KG1 (cell line): ENCODE data around the gene EVI5L.
A peak's percentile ranks its signal among the peaks of the same experiment; 100 is the strongest.
"Not testable (repeated sequence)": the region's sequence is repeated elsewhere in the genome, so short reads cannot be mapped to it uniquely, and the experiment has no call there.

ENCODE experiments used
- DNase-seq: peaks from one replicate; lab custom pipeline; 2025; lab: John Stamatoyannopoulos, UW

EVI5L gene

DNA sequence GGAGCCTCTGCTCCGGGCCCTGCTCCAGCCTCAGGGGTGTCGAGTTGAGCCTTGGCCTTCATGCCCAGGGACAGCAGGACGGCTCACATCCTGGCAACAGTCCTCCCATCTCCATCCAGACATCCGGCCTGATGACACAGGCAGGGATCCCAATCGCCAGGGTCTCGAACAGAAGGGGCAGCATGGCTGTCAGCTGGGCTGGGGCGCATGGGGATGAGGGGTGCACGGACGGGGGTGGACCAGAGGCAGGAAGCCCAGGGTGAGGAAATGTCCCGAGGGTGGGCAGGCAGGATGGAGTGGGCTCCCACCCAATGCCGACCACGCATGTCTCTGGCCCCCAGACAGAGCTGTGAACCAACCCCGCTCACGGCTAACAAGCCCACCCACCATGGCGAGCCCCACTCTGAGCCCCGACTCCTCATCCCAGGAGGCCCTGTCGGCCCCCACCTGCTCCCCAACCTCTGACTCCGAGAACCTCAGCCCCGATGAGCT, 16.2 kb downstream of the EVI5L start:
- DNase-seq: no peak

DNA sequence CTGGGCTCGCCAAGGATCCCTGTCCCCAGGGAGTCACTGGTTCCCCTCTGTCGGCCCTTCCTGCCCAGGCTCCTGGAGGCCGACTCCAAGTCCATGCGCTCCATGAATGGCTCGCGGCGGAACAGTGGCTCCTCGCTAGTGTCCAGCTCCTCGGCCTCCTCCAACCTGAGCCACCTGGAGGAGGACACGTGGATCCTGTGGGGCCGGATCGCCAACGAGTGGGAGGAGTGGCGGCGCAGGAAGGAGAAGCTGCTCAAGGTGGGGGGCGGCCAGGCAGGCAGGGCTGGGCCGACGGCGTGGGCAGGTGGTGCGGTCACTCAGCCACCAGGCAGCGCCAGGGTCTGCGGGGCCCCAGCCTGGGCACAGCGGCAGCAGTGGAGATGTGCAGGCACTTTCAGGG, 17.6 kb downstream of the EVI5L start:
- no peak for DNase-seq

DNA sequence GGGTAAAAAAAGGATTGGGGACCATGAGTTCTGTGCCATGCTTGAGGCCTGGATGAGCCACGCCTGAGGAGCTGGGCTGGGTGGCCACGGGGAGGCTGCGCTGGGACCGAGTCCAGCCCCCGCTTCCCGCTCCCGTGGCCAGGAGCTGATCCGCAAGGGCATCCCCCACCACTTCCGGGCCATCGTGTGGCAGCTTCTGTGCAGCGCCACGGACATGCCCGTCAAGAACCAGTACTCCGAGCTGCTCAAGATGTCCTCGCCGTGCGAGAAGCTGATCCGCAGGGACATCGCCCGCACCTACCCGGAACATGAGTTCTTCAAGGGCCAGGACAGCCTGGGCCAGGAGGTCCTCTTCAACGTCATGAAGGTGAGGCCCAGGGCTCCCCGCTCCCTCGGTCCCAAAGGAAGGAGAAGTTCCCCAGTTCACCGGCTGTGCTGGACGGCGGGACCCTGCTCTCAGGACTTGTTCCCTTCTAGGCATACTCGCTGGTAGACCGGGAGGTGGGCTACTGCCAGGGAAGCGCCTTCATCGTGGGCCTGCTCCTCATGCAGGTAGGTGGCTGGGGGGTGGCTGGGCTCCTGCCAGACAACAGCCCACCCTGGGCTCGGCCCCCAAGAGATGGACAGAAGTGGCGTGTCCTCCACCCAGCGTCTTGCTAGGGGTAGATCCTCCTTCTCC, 18.9 kb downstream of the EVI5L start:
- DNase-seq: no peak

DNA sequence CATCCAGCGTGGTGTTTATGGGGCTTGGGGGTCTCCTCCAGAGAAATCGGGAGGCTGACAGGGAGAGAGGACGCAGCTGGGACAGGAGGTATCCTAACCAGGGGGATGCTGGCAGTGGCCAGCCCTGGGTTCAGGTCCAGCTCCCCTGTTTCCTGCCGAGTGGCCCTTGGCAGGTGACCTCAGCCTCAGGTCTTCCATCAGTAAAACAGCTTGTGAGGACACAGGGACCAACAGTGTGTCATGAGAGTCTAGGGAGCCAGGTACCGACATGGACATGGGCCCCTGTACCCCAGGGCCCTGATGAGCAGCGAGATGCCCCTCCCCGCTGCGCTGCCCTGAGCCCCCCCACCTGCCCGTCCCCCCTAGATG, 19.6 kb downstream of the EVI5L start:
- DNase-seq: no peak

- DNase-seq: no peak
Measured at GRCh38 chr19:7850000-7850813, 20.2 kb downstream of the EVI5L start.

DNA sequence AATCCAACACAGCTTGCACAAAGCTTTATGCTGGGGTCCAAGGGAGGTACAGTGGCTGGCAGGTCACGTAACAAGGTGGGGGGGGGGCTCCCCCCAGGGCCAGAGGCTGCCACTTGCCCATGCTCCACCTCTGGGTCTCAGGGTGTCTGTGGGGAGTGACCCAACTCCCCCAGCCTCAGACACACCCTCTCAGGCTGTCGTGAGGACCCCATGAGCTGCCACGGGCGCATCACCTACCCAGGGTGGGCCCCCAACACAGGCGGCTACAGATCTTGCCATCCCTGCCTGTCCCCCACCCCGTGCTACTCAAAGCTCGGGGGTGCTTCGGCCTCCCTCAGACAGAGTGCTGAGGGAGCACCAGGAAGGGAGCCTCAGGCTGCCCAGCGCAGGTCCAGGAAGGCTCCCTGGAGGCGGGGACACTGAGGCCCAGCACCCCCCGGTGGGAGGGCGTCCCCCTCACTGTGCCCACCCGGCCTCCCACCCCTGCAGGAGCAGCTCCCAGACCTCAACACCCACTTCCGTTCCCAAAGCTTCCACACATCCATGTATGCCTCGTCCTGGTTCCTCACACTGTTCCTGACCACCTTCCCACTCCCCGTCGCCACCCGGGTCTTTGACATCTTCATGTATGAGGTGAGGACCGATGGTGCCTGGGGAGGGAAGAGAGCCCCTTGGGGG, 21.1 kb downstream of the EVI5L start:
- no peak for DNase-seq

- DNase-seq: no peak
Measured at GRCh38 chr19:7851623-7852500, 21.8 kb downstream of the EVI5L start.

DNA sequence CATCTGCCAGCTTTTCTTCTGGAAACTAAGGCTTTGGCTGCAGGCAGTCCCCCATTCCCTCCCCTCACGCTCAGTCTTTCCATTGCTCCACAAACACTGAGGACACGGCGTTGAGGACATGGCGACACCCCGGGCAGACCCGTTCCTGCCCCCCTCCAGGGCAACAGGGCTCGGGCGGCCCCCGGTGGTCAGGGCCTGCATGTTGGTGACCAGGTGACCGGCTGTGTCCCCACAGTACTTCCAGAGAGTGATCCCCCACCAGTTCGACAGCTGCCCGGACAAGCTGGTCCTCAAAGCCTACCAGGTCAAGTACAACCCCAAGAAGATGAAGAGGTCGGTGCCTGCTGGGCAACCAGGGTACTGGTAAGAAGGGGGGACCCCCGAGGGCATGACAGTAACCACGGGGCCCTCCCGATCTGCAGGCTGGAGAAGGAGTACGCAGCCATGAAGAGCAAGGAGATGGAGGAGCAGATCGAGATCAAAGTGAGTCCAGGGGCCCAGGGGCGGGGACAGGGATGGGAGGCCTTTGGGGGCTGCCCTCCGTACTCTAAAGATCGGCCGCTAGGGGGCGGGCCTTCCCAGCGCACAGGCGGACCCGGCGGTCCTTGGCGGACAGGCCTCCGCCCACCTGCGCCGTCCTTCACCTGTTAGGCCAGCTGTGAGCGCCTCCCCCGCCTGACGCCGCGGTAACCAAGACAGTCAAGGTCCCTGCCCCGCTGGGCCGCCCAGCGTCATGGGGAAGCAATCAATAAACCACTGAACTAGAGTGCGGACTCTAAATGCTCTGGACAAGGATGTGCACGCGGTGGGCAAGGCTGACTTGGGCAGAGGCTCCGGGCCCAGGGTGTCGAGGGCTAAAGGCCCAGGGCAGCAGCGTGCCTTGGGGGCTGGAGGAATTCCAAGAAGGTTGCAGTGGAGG, 23.1 kb downstream of the EVI5L start:
- peak; percentile 11 for DNase-seq

- no peak for DNase-seq
Measured at GRCh38 chr19:7853770-7854128, 23.7 kb downstream of the EVI5L start.

GRCh38 chr19:7855426-7856108, 25.5 kb downstream of the EVI5L start:
- no peak for DNase-seq

GRCh38 chr19:7856109-7856591, 26.1 kb downstream of the EVI5L start:
- DNase-seq: no peak

DNA sequence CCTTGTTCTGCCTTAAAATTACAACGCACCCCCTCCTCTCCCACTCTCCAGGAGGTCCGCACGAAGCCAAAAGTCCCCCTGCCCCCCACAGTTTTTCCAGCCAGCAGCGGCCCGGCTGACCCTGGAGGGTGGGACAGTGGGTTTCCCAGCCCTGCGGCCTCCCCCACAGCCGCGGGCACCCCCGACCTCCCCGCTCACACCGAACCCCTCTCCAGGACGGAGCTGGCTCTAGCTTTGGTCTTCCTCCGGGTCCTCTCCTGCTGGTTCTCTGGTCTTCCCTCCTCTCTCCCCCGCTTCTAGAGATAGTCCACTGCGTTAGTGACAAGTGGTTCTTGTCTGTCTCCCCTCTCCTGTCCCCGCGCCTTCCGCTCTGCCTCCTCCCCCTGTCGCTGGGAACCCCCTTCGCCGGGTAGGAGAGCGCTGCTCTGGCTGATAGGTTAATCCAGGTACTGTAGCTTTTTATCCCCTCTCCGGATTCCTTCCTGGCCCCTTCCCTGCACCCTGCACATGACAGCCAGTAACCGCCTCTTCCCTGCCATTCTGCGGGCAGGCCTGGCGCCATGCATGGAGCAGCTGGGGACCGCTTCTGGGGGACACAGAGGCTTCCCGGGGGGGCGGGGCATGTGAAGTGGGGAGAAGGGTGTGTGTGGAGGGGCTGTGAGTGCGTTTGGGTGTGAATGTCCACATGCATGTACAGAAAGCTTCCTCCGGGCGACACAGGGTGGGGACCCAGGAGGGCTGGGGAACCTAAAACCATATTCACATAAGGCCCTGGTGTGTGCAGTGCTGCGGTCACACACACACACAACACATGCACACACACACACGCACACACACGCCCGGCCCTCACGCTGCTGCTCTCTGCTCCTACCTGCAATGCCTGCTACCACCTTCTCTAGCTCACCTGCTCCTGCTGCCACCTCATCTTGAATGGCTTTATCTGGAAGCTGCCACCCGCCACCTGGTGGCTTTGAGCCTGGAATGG, 27.0 kb downstream of the EVI5L start:
- DNase-seq: no peak

DNA sequence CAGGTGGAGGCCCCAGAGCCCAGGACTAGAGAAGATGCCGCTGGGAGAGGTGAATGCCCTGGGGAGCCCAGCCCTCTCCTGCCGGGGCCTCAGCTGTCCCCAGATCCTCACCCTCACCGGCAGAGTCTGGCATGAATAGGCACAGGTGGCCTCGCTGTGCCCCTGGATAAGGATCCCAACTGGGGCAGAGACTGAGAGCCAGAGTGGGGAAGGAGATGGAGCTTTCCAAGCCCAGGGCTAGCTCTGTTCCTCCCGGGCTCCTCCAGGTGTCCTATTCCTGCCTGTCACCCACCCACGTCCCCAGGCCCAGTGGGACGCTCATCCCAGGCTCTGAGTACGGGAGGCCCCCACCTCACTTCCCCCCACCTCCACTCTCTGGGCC, 27.7 kb downstream of the EVI5L start:
- DNase-seq: no peak

DNA sequence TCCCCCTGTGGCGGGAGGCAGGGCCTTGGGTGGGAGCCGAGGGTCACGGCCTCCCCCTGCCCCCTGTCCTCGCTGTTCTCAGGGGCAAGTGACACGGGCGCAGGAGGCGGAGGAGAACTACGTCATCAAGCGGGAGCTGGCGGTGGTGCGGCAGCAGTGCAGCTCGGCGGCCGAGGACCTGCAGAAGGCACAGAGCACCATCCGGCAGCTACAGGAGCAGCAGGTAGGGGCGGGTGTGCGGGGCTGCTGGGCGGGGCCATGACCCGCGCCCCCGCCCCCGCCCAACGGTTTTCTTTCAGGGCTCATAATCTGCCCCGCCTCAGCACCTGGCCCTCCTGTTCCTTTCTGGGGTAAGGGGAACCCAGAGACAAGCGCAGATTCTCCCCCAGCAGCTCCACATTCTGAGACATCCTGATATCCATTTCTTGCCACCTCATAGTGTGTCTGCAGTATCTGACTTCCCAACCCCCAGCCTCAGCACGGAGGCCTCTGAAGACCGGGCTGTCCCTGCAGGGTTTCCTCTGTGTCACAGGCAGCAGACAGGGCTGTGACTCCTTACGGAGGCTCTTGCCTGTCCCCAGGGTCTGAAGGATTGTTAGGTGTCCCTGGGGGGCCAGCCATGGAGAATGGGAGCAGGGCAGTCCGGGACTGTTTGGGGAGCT, 28.2 kb downstream of the EVI5L start:
- no peak for DNase-seq

GRCh38 chr19:7859087-7859486, 29.1 kb downstream of the EVI5L start:
- DNase-seq: not testable (repeated sequence)

DNA sequence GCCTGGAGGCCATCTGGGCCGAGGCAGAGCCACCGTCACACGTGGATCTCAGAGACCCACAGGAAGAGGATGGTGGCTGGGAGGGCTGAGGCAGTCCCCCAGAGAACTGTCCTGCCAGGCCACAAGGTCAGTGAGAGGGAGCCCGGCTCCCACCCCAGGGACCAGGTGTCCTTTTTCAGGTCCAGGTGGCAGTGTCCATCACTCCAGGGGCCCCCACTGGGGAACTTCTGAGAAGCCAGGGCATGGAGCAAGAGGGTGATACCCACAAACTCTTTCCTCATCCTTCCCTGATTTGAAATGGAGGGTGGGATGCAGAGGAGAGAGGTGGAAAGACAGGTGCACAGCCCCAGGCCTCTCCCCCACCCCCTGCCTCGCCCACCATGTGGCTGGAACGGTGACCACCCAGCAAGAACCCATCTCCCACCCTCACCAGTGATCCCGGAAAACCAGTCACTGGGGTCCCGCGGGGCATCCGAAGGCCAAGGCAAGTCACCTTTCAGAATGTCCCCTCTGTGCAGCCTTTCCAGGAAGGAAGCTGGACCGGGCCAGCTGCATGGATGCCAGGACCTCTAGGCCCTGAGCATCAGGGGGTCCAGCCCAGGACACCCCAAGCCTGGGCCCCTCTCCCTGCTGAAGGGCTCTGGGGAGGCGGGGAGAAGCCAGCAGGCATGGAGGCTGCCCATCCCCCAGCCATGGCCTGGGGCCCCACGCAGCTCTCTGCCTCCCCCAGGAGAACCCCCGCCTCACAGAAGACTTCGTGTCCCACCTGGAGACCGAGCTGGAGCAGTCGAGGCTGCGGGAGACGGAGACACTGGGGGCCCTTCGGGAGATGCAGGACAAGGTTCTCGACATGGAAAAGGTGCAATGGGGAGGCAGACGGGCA, 30.1 kb downstream of the EVI5L start:
- DNase-seq: no peak
